ENCODE measurements around the gene ATOH8. TPM values are rescaled to one million over a fixed set of nuclear protein-coding genes. Genes with fewer than 3 reads are reported as not detected.

Gene ATOH8
- polyA plus RNA-seq, 1 donor: 5.1 TPM

- WGBS (ENCODE audit: insufficient coverage, low lambda C conversion rate): 20% methylated on average over 1 of the region's 10 CpGs
- Histone ChIP-seq H3K4me3 (ENCODE audit: low read length) (no peak overlapping the region), H3K9me3 (ENCODE audit: control insufficient read depth, low read depth, low read length) (no peaks in the 10 kb centered on the region), H3K27me3 (ENCODE audit: control insufficient read depth, insufficient read depth, low read length) (peaks cover 3% of the 10 kb centered on the region), H3K36me3 (ENCODE audit: control insufficient read depth, insufficient read depth, low read length) (no peaks in the 10 kb centered on the region), H3K27ac (ENCODE audit: low read length) (no peak overlapping the region), H3K4me1 (ENCODE audit: control insufficient read depth, insufficient read depth, low read length) (peaks cover 5% of the 10 kb centered on the region)
- DNase-seq: peak; percentile 58 to 82
These were observed 34.8 kb upstream of the ATOH8 start for GRCh38 chr2:85718885-85719492.

GRCh38 chr2:85719609-85720240 is 34.1 kb upstream of the ATOH8 start:
- DNase-seq: no peak
- no CpG with 5 or more reads among the region's 6 CpGs for WGBS (ENCODE audit: insufficient coverage, low lambda C conversion rate)
- Histone ChIP-seq H3K4me3 (ENCODE audit: low read length) (no peak overlapping the region), H3K9me3 (ENCODE audit: control insufficient read depth, low read depth, low read length) (no peaks in the 10 kb centered on the region), H3K27me3 (ENCODE audit: control insufficient read depth, insufficient read depth, low read length) (peaks cover 3% of the 10 kb centered on the region), H3K27ac (ENCODE audit: low read length) (no peak overlapping the region), H3K4me1 (ENCODE audit: control insufficient read depth, insufficient read depth, low read length) (peaks cover 5% of the 10 kb centered on the region), H3K36me3 (ENCODE audit: control insufficient read depth, insufficient read depth, low read length) (no peaks in the 10 kb centered on the region)

DNA sequence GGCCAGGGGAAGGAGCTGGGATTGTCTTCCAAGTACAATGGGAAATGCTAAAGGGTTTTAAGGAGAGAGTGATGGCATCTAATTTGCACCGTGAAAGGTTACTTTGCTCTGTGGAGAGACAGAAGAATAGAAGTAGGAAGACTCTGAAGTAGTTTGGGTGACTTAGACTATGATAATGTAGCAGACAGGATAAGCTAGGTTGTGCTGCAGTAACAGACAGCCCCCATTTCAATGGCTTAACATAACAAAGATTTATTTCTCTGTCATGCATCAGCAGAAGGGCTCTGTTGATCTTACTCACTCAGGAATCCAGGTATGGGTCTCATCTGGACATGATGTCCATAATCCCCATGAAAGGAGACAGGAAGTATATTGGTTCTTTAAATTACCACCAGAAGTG is 33.3 kb upstream of the ATOH8 start:
- no peaks in the 10 kb centered on the region for H3K9me3 ChIP-seq (ENCODE audit: control insufficient read depth, low read depth, low read length)
- peaks cover 5% of the 10 kb centered on the region for H3K4me1 ChIP-seq (ENCODE audit: control insufficient read depth, insufficient read depth, low read length)
- H3K27ac ChIP-seq (ENCODE audit: low read length): no peak overlapping the region
- no peak overlapping the region for H3K4me3 ChIP-seq (ENCODE audit: low read length)
- no peak for DNase-seq
- H3K27me3 ChIP-seq (ENCODE audit: control insufficient read depth, insufficient read depth, low read length): peaks cover 3% of the 10 kb centered on the region
- WGBS (ENCODE audit: insufficient coverage, low lambda C conversion rate): no CpG with 5 or more reads among the region's 1 CpG
- H3K36me3 ChIP-seq (ENCODE audit: control insufficient read depth, insufficient read depth, low read length): no peaks in the 10 kb centered on the region

DNA sequence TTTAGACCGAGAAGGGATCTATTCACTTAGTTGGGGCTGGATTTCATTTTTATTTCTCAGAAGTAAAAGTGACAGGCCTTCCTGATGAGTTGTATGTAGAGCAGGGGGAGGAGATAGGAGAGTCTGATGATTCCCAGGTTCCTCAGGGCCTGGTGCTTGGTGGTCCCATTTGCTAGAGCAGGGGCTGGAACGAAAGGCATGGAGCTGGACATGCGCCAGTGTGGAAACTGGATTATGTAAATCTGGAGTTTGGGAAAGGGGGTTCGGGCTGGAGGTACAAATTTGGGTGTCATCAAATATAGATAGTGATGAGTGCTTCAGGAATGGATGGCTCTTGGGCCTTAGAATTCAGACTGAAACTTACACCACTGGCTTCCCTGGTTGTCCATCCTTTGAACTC is 32.1 kb upstream of the ATOH8 start:
- H3K9me3 ChIP-seq (ENCODE audit: control insufficient read depth, low read depth, low read length): no peaks in the 10 kb centered on the region
- H3K4me3 ChIP-seq (ENCODE audit: low read length): no peak overlapping the region
- no peaks in the 10 kb centered on the region for H3K27me3 ChIP-seq (ENCODE audit: control insufficient read depth, insufficient read depth, low read length)
- no peak for DNase-seq
- no peaks in the 10 kb centered on the region for H3K36me3 ChIP-seq (ENCODE audit: control insufficient read depth, insufficient read depth, low read length)
- 71% methylated on average over 1 of the region's 4 CpGs for WGBS (ENCODE audit: insufficient coverage, low lambda C conversion rate)
- H3K27ac ChIP-seq (ENCODE audit: low read length): no peak overlapping the region
- H3K4me1 ChIP-seq (ENCODE audit: control insufficient read depth, insufficient read depth, low read length): peaks cover 5% of the 10 kb centered on the region

DNA sequence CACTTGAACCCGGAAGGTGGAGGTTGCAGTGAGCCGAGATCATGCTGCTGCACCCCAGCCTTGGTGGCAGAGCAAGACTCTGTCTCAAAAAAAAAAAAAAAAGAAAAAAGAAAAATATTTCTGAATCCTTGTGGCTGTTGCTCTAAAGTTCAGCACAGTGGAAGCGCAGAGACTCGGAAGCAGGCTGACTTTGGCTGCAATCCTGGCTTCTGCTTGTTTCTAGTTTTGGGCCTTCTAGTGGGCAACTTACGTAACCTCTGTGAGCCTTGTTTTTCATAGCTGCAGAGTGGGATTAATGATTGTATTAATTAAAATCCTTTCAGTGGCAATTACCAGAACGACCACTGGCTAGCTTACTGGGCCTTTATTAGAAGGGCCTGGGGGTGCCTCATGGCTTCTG is 31.3 kb upstream of the ATOH8 start:
- no peak for DNase-seq
- WGBS (ENCODE audit: insufficient coverage, low lambda C conversion rate): no CpG with 5 or more reads among the region's 6 CpGs
- H3K36me3 ChIP-seq (ENCODE audit: control insufficient read depth, insufficient read depth, low read length): no peaks in the 10 kb centered on the region
- peaks cover 5% of the 10 kb centered on the region for H3K4me1 ChIP-seq (ENCODE audit: control insufficient read depth, insufficient read depth, low read length)
- no peak overlapping the region for H3K4me3 ChIP-seq (ENCODE audit: low read length)
- no peaks in the 10 kb centered on the region for H3K9me3 ChIP-seq (ENCODE audit: control insufficient read depth, low read depth, low read length)
- H3K27me3 ChIP-seq (ENCODE audit: control insufficient read depth, insufficient read depth, low read length): no peaks in the 10 kb centered on the region
- no peak overlapping the region for H3K27ac ChIP-seq (ENCODE audit: low read length)

DNA sequence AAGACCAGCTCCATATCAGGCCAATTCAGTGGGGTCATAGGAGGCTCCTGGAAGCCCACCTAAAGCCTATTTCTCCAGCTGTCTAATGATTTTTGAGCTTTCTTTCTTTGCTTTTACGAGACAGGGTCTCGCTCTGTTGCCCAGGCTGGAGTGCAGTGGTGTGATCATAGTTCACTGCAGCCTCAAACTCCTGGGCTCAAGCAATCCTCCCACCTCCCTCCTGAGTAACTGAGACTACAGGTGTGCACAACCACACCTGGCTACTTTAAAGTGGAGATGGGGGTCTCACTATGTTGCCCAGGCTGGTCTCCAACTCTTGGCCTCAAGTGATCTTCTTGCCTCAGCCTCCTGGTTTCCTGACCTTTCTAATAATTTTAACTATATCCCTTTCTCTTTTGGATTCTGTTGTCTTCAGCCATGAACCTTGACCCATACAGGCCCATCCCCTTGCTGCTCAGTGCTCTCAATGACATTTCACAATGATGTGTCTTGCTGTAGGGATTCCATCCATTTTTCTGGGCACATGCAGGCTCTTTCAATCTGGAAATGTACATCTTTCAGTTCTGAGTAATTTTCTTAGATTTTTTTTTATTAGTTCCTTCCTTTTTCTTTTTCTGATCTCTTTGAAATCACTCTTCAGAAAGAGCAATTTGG is 30.0 kb upstream of the ATOH8 start:
- no peak overlapping the region for H3K27ac ChIP-seq (ENCODE audit: low read length)
- no peaks in the 10 kb centered on the region for H3K9me3 ChIP-seq (ENCODE audit: control insufficient read depth, low read depth, low read length)
- peaks cover 6% of the 10 kb centered on the region for H3K27me3 ChIP-seq (ENCODE audit: control insufficient read depth, insufficient read depth, low read length)
- H3K4me1 ChIP-seq (ENCODE audit: control insufficient read depth, insufficient read depth, low read length): peaks cover 5% of the 10 kb centered on the region
- DNase-seq: no peak
- no peak overlapping the region for H3K4me3 ChIP-seq (ENCODE audit: low read length)
- no peaks in the 10 kb centered on the region for H3K36me3 ChIP-seq (ENCODE audit: control insufficient read depth, insufficient read depth, low read length)
- no CpG with 5 or more reads among the region's 2 CpGs for WGBS (ENCODE audit: insufficient coverage, low lambda C conversion rate)

DNA sequence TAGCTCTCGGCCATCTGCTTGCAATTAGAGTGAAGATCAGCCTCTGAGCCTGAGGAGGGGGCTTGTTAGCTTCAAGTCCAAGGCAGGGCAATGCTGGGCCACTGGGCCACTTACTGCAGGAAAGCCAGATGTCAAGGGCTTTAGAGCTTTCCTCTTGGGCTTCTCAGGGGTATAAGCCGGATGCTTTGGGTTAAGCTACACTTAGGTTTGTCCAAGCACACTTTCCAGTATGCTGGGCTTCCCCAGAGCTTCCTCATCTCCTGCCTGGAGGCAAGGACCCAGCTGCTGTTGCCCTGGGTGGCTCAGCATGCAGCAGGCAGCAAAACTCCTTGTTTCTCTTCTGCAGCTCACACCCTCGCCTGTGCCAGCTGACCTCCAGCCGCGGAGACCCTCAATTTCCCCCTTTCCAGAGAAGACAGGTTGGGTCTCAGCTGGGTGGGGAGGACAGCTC is 29.0 kb upstream of the ATOH8 start:
- no peak overlapping the region for H3K4me3 ChIP-seq (ENCODE audit: low read length)

GRCh38 chr2:85725451-85725850 is 28.3 kb upstream of the ATOH8 start:
- Histone ChIP-seq H3K27me3 (ENCODE audit: control insufficient read depth, insufficient read depth, low read length) (peaks cover 6% of the 10 kb centered on the region), H3K4me1 (ENCODE audit: control insufficient read depth, insufficient read depth, low read length) (no peaks in the 10 kb centered on the region), H3K27ac (ENCODE audit: low read length) (no peak overlapping the region), H3K9me3 (ENCODE audit: control insufficient read depth, low read depth, low read length) (no peaks in the 10 kb centered on the region), H3K4me3 (ENCODE audit: low read length) (no peak overlapping the region), H3K36me3 (ENCODE audit: control insufficient read depth, insufficient read depth, low read length) (no peaks in the 10 kb centered on the region)
- 33% methylated on average over 1 of the region's 2 CpGs for WGBS (ENCODE audit: insufficient coverage, low lambda C conversion rate)
- DNase-seq: no peak

More for the DNA sequence above, 29.0 kb upstream of the ATOH8 start:
- no CpG with 5 or more reads among the region's 5 CpGs for WGBS (ENCODE audit: insufficient coverage, low lambda C conversion rate)
- no peaks in the 10 kb centered on the region for H3K4me1 ChIP-seq (ENCODE audit: control insufficient read depth, insufficient read depth, low read length)
- no peak overlapping the region for H3K27ac ChIP-seq (ENCODE audit: low read length)
- no peaks in the 10 kb centered on the region for H3K9me3 ChIP-seq (ENCODE audit: control insufficient read depth, low read depth, low read length)
- peaks cover 6% of the 10 kb centered on the region for H3K27me3 ChIP-seq (ENCODE audit: control insufficient read depth, insufficient read depth, low read length)
- DNase-seq: no peak
- H3K36me3 ChIP-seq (ENCODE audit: control insufficient read depth, insufficient read depth, low read length): no peaks in the 10 kb centered on the region

DNA sequence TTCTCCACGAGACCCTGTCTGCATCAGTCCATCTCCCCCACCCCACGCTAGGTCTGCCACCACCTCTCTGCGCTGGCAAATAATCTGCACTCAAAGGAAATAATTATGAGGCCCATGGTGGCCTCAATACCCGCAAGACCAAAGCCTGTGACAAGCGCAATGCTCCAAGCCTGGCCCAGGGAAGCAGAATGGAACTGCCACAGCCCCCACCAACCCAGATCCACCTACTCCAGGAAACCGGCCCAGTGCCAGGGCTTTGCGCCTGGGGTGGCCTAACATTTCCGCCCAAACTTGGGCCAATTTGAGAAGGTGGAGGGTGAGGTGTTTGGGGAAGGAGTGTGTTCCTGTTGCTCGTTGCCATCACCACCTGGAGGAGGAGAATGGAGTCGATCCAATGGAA is 26.0 kb upstream of the ATOH8 start:
- Histone ChIP-seq H3K4me3 (ENCODE audit: low read length) (no peak overlapping the region), H3K27ac (ENCODE audit: low read length) (no peak overlapping the region), H3K9me3 (ENCODE audit: control insufficient read depth, low read depth, low read length) (no peaks in the 10 kb centered on the region), H3K36me3 (ENCODE audit: control insufficient read depth, insufficient read depth, low read length) (no peaks in the 10 kb centered on the region), H3K4me1 (ENCODE audit: control insufficient read depth, insufficient read depth, low read length) (no peaks in the 10 kb centered on the region), H3K27me3 (ENCODE audit: control insufficient read depth, insufficient read depth, low read length) (peaks cover 6% of the 10 kb centered on the region)
- WGBS (ENCODE audit: insufficient coverage, low lambda C conversion rate): no CpG with 5 or more reads among the region's 10 CpGs
- no peak for DNase-seq

- DNase-seq: no peak
- WGBS (ENCODE audit: insufficient coverage, low lambda C conversion rate): 71% methylated on average over 3 of the region's 5 CpGs
- Histone ChIP-seq H3K4me3 (ENCODE audit: low read length) (no peak overlapping the region), H3K4me1 (ENCODE audit: control insufficient read depth, insufficient read depth, low read length) (no peaks in the 10 kb centered on the region), H3K9me3 (ENCODE audit: control insufficient read depth, low read depth, low read length) (no peaks in the 10 kb centered on the region), H3K27me3 (ENCODE audit: control insufficient read depth, insufficient read depth, low read length) (peaks cover 6% of the 10 kb centered on the region), H3K36me3 (ENCODE audit: control insufficient read depth, insufficient read depth, low read length) (no peaks in the 10 kb centered on the region), H3K27ac (ENCODE audit: low read length) (no peak overlapping the region)
These were observed 25.4 kb upstream of the ATOH8 start for GRCh38 chr2:85728342-85728741.
